ENCODE measurements around the gene RAD51B. TPM values are rescaled to one million over a fixed set of nuclear protein-coding genes. Genes with fewer than 3 reads are reported as not detected.

Gene RAD51B
- total and polyA plus RNA-seq, 2 of the 13 experiments (the other 11 are each of a cell fraction or from before 2014, with no cell fraction given) = 7.0 to 9.5 TPM

DNA sequence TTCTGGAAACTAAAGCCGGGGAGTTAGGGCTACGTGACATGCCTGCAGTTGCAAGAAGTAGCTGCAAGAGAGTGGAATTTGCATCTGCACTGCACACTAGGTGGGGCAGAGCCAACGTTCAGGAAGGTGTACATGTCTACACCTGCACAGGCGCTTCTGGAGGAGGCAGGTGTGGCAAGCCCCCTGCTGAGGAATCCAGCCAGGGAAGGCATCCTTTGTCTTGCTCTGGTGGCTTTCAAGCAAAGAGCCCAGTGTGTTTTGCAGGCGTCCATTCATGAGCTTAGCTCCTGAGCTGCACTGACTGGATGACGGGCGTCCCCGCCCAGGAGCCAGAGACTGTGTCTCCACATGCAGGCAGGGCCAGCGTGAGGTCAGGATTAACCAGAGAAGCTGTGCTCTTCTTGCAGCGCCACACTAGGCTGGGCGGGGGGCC is 856.9 kb downstream of the RAD51B start (continued):
- TF ChIP-seq LCORL (IDR thresholded peaks at IDR 0.05) = no peak
- TF ChIP-seq LCORL (CRISPR knock-in tag; IDR thresholded peaks at IDR 0.05) = 0 out of 2 replicates have a peak, but pooled peaks have one; percentile 24
- TF ChIP-seq ZNF772 (CRISPR knock-in tag; IDR thresholded peaks at IDR 0.05) = no peak

- H3K79me2 ChIP-seq (ENCODE audit: insufficient read depth, low read length) = no peaks in the 10 kb centered on the region
- H3K27me3 ChIP-seq (ENCODE audit: control insufficient read depth in 1 of 2, insufficient read depth in 2 of 2, low read length in 2 of 2) = no peaks in the 10 kb centered on the region
- H3K4me2 ChIP-seq (ENCODE audit: low read depth, low read length) = no peak overlapping the region
- H3K9me3 ChIP-seq (ENCODE audit: low read length) = no peaks in the 10 kb centered on the region
- ATAC-seq = no peak
- no peak for FAIRE-seq
- H3K9ac ChIP-seq (ENCODE audit: insufficient read depth, low read depth, low read length) = no peak overlapping the region
- no peaks in the 10 kb centered on the region for H3K36me3 ChIP-seq (replicated peaks in 1 of 2; ENCODE audit: control insufficient read depth in 1 of 2, insufficient read depth in 2 of 2, low read length in 2 of 2)
- no peaks in the 10 kb centered on the region for H4K20me1 ChIP-seq (ENCODE audit: insufficient read depth, low read length)
- no peak overlapping the region for H2AFZ ChIP-seq (ENCODE audit: low read length)
- no peak overlapping the region for H3K4me3 ChIP-seq (replicated peaks in 1 of 3; ENCODE audit: insufficient read depth in 1 of 3, low read depth in 2 of 3, low read length in 3 of 3)
- 57% methylated on average over 7 of the region's 7 CpGs for WGBS (ENCODE audit: low lambda C conversion rate)
- in situ Hi-C loops (cut with HindIII; ENCODE audit: extremely low pct_ligation_motif_present, low pct_unique_long_range_greater_than_20kb) = no loop called here
- no peak for DNase-seq (ENCODE audit: low spot score)
- no TSS peak for BruUV-seq (replicated peaks)
- TF ChIP-seq CHD4 (IDR thresholded peaks at IDR 0.05; ENCODE audit: borderline replicate concordance, low read length) = no peak
- no peak for TF ChIP-seq THAP7 (CRISPR knock-in tag; IDR thresholded peaks at IDR 0.05)
- TF ChIP-seq KDM5B (CRISPR knock-in tag; IDR thresholded peaks at IDR 0.05; ENCODE audit: borderline replicate concordance) = no peak
- TF ChIP-seq SRSF4 (IDR thresholded peaks at IDR 0.05; ENCODE audit: low read depth, low read length, poor library complexity, severe bottlenecking) = no peak
- no peak for TF ChIP-seq CHCHD3 (CRISPR knock-in tag; IDR thresholded peaks at IDR 0.05)
- no peak for TF ChIP-seq ZBTB21 (CRISPR knock-in tag; IDR thresholded peaks at IDR 0.05)
- H3K4me1 ChIP-seq (ENCODE audit: insufficient read depth, low read length) = peaks cover 55% of the 10 kb centered on the region
- no peak overlapping the region for H3K27ac ChIP-seq (ENCODE audit: extremely low read length, insufficient read depth, low read length)
- ChIA-PET CTCF (ENCODE audit: low intra/inter-chr PET ratio, low total read pairs) (no interaction called here), POLR2A (interaction anchor here (1.5 kb wide), 1 partner anchor 102 kb away, joined by 3 read pairs; no protein-coding TSS in a partner anchor)
- intact Hi-C loops (cut with micrococcal nuclease; ENCODE audit: unreplicated experiment) = no loop called here
Observed at GRCh38 chr14:68677476-68677875, 857.9 kb downstream of the RAD51B start.

All from HepG2 (cell line).